H9 (cell line): ENCODE measurements around the gene CBX5. TPM values are rescaled to one million over a fixed set of nuclear protein-coding genes. Genes with fewer than 3 reads are reported as not detected.
A peak's percentile ranks its signal among the peaks of the same experiment; 100 is the strongest.

Experiments
- DNase-seq: peaks from one replicate; pipeline ENCODE4 v3.0.0-alpha.2; 2017
- H2AFZ ChIP-seq: one replicate; pipeline ENCODE4 v1.6.1; 2013; ENCODE audit warnings: mild to moderate bottlenecking, low read length, control low read depth, moderate library complexity
- H2AK5ac ChIP-seq: 2 replicates; pipeline ENCODE4 v1.6.1; 2013; ENCODE audit warnings: low read length, control low read depth, mixed read lengths; ENCODE audit not compliant: insufficient read length
- H2BK120ac ChIP-seq: one replicate; pipeline ENCODE4 v1.6.1; 2013; ENCODE audit warnings: low read depth, mild to moderate bottlenecking, low read length, control low read depth, inconsistent platforms; ENCODE audit not compliant: poor library complexity, severe bottlenecking
- H2BK12ac ChIP-seq: 2 replicates; pipeline ENCODE4 v1.6.1; 2013; ENCODE audit warnings: low read length, control low read depth, mixed read lengths, low read depth; ENCODE audit not compliant: insufficient read length
- H2BK15ac ChIP-seq: 2 replicates; pipeline ENCODE4 v1.6.1; 2013; ENCODE audit warnings: low read depth, low read length, control low read depth
- H2BK20ac ChIP-seq: one replicate; pipeline ENCODE4 v1.6.1; 2013; ENCODE audit warnings: low read depth, mild to moderate bottlenecking, low read length, control low read depth, inconsistent platforms; ENCODE audit not compliant: poor library complexity, severe bottlenecking
- H2BK5ac ChIP-seq: 2 replicates; pipeline ENCODE4 v1.6.1; 2013; ENCODE audit warnings: low read length, control low read depth, mixed read lengths; ENCODE audit not compliant: insufficient read length
- H3K14ac ChIP-seq: 2 replicates; pipeline ENCODE4 v1.6.1; 2013; ENCODE audit warnings: low read length, control low read depth; ENCODE audit not compliant: insufficient read depth
- H3K18ac ChIP-seq: 2 replicates; pipeline ENCODE4 v1.6.1; 2013; ENCODE audit warnings: low read depth, mild to moderate bottlenecking, mixed read lengths, low read length, control low read depth; ENCODE audit not compliant: insufficient read length
- H3K23ac ChIP-seq: 2 replicates; pipeline ENCODE4 v1.6.1; 2013; ENCODE audit warnings: low read length, control low read depth, mixed read lengths, low read depth; ENCODE audit not compliant: insufficient read length
- H3K23me2 ChIP-seq: 2 replicates; pipeline ENCODE4 v1.6.1; 2013; ENCODE audit warnings: low read depth, mild to moderate bottlenecking, mixed read lengths, low read length, control low read depth; ENCODE audit not compliant: insufficient read length, poor library complexity, severe bottlenecking
- H3K27ac ChIP-seq: 2 replicates; pipeline ENCODE4 v1.5.1; 2013; ENCODE audit warnings: low read length, control low read depth, mixed read lengths, low read depth; ENCODE audit not compliant: insufficient read length
- H3K27me3 ChIP-seq: 2 replicates; pipeline ENCODE4 v1.6.1; 2013; ENCODE audit warnings: low read length, control low read depth, inconsistent platforms; ENCODE audit not compliant: insufficient read depth
- H3K4ac ChIP-seq: 2 replicates; pipeline ENCODE4 v1.6.1; 2013; ENCODE audit warnings: low read depth, mild to moderate bottlenecking, control low read depth, inconsistent platforms, low read length, moderate library complexity
- H3K4me1 ChIP-seq: 2 replicates; pipeline ENCODE4 v1.6.1; 2013; ENCODE audit warnings: low read length, control low read depth, inconsistent platforms; ENCODE audit not compliant: insufficient read depth
- H3K4me2 ChIP-seq: 2 replicates; pipeline ENCODE4 v1.6.1; 2013; ENCODE audit warnings: low read length, control low read depth, mixed read lengths; ENCODE audit not compliant: insufficient read length, insufficient read depth
- H3K56ac ChIP-seq: 2 replicates; pipeline ENCODE4 v1.6.1; 2013; ENCODE audit warnings: low read depth, mild to moderate bottlenecking, mixed read lengths, low read length, control low read depth; ENCODE audit not compliant: insufficient read length
- H3K79me1 ChIP-seq: 2 replicates; pipeline ENCODE4 v1.6.1; 2013; ENCODE audit warnings: low read depth, mild to moderate bottlenecking, moderate library complexity, low read length, control low read depth, inconsistent platforms; ENCODE audit not compliant: insufficient read depth, poor library complexity, severe bottlenecking
- H3K79me2 ChIP-seq: 2 replicates; pipeline ENCODE4 v1.6.1; 2013; ENCODE audit warnings: low read length, control low read depth, inconsistent platforms; ENCODE audit not compliant: insufficient read depth
- H3K9ac ChIP-seq: 2 replicates; pipeline ENCODE4 v1.6.1; 2013; ENCODE audit warnings: low read length, control low read depth, mixed read lengths; ENCODE audit not compliant: insufficient read length; ENCODE audit errors: extremely low read depth
- H3K9me3 ChIP-seq: one replicate; pipeline ENCODE4 v1.6.1; 2013; ENCODE audit warnings: low read depth, low read length, inconsistent platforms; ENCODE audit not compliant: control insufficient read depth
- H3T11ph ChIP-seq: one replicate; pipeline ENCODE4 v1.6.1; 2013; ENCODE audit warnings: mild to moderate bottlenecking, low read length, control low read depth, inconsistent platforms
- H4K20me1 ChIP-seq: one replicate; pipeline ENCODE4 v1.6.1; 2013; ENCODE audit not compliant: control insufficient read depth, insufficient read length, insufficient read depth
- H4K5ac ChIP-seq: 2 replicates; pipeline ENCODE4 v1.6.1; 2013; ENCODE audit warnings: low read depth, mild to moderate bottlenecking, mixed read lengths, low read length, control low read depth; ENCODE audit not compliant: insufficient read length
- H4K8ac ChIP-seq: replicated peaks from 2 replicates; pipeline ENCODE4 v1.6.1; 2013; ENCODE audit warnings: low read length, control low read depth, mixed read lengths, low read depth; ENCODE audit not compliant: insufficient read length
- H4K91ac ChIP-seq: 2 replicates; pipeline ENCODE4 v1.6.1; 2013; ENCODE audit warnings: low read depth, mild to moderate bottlenecking, moderate library complexity, mixed read lengths, low read length, control low read depth; ENCODE audit not compliant: insufficient read length
- H3K27ac Mint-ChIP-seq, 3 experiments: 2 replicates in 2 of 3; 3 replicates in 1 of 3; pipeline ENCODE4 v1.8.0; 2020 to 2021; ENCODE audit warnings: mixed read lengths in 3 of 3, mild to moderate bottlenecking in 1 of 3, moderate library complexity in 1 of 3
- H3K27me3 Mint-ChIP-seq: 2 replicates; pipeline ENCODE4 v1.8.0; 2021; ENCODE audit warnings: low read depth, mild to moderate bottlenecking, moderate library complexity, mixed read lengths
- H3K36me3 Mint-ChIP-seq, 3 experiments: 2 replicates in 2 of 3; 3 replicates in 1 of 3; pipeline ENCODE4 v1.8.0; 2020 to 2021; ENCODE audit warnings: low read depth in 3 of 3, mixed read lengths in 3 of 3; ENCODE audit not compliant: insufficient read depth in 1 of 3
- H3K4me1 Mint-ChIP-seq, 2 experiments: 2 replicates each; pipeline ENCODE4 v1.8.0; 2020; ENCODE audit warnings: mixed read lengths in 2 of 2
- H3K4me3 Mint-ChIP-seq, 2 experiments: 2 replicates in 1 of 2; 3 replicates in 1 of 2; pipeline ENCODE4 v1.8.0; 2020 to 2021; ENCODE audit warnings: mild to moderate bottlenecking in 2 of 2, mixed read lengths in 2 of 2, moderate library complexity in 1 of 2
- H3K9me3 Mint-ChIP-seq, 2 experiments: 2 replicates in 1 of 2; 3 replicates in 1 of 2; pipeline ENCODE4 v1.8.0; 2020; ENCODE audit warnings: mild to moderate bottlenecking in 2 of 2, mixed read lengths in 2 of 2, moderate library complexity in 1 of 2
- CTCF ChIP-seq: fragments of 200-600 bp; sonication (generic); conservative IDR thresholded peaks from 3 replicates; pipeline ENCODE4 v1.8.0; 2021; ENCODE audit warnings: antibody characterized with exemption, mild to moderate bottlenecking
- WGBS: extraction: QIAGEN DNeasy Blood & Tissue Kit; methylation state at CpG from one replicate; pipeline ENCODE4 v1.1.7; 2013; ENCODE audit warnings: missing lambda C conversion rate, low lambda C conversion rate, mixed read lengths; ENCODE audit not compliant: insufficient read length; ENCODE audit errors: extremely low coverage; 5-methylcytosine and 5-hydroxymethylcytosine counted together
- total RNA-seq: library from RNA; stranded (reverse); gene quantifications from 2 replicates; pipeline ENCODE4 v1.2.1, GENCODE V29; 2021

Gene CBX5
- total RNA-seq, 1 experiment from 2014 or later: 206 TPM

GRCh38 chr12:54227376-54227775, 52.5 kb downstream of the CBX5 start:
- H4K91ac ChIP-seq: no peak overlapping the region
- H3K23me2 ChIP-seq: no peaks in the 10 kb centered on the region
- no peaks in the 10 kb centered on the region for H4K20me1 ChIP-seq
- no peak for DNase-seq
- H3K18ac ChIP-seq: no peak overlapping the region
- no peak overlapping the region for H2BK120ac ChIP-seq
- no peak overlapping the region for H3K4ac ChIP-seq
- no peaks in the 10 kb centered on the region for H3K79me1 ChIP-seq
- H3K9ac ChIP-seq: no peak overlapping the region
- H2AFZ ChIP-seq: no peak overlapping the region
- H3K27ac Mint-ChIP-seq: peak overlapping the region in 1 of 3 experiments; percentile 83; a peak in 2 of 7 replicates
- H3K4me1 Mint-ChIP-seq: peaks cover 23 to 31% of the 10 kb centered on the region in 2 experiments
- no peak overlapping the region; the same call in 1 of the 2 replicates for H3K14ac ChIP-seq
- H2BK20ac ChIP-seq: no peak overlapping the region
- H3K4me2 ChIP-seq: no peak overlapping the region
- H2BK5ac ChIP-seq: no peak overlapping the region
- H3K9me3 Mint-ChIP-seq: no peaks in the 10 kb centered on the region
- H4K5ac ChIP-seq: no peak overlapping the region
- no CpG with 5 or more reads among the region's 4 CpGs for WGBS
- no peak overlapping the region for H2BK12ac ChIP-seq
- TF ChIP-seq CTCF: no peak
- H2BK15ac ChIP-seq: no peak overlapping the region
- H3K27ac ChIP-seq: no peak overlapping the region
- no peak overlapping the region for H2AK5ac ChIP-seq
- no peak overlapping the region for H3K4me3 Mint-ChIP-seq
- H4K8ac ChIP-seq: no peak overlapping the region
- no peak overlapping the region for H3K56ac ChIP-seq
- H3K79me2 ChIP-seq: no peaks in the 10 kb centered on the region
- H3K27me3 Mint-ChIP-seq: no peaks in the 10 kb centered on the region
- no peak overlapping the region for H3T11ph ChIP-seq
- H3K23ac ChIP-seq: no peak overlapping the region
- peaks cover 0 to 2% (median 0%) of the 10 kb centered on the region in 3 experiments; a peak in 3 of 7 replicates for H3K36me3 Mint-ChIP-seq
- no peaks in the 10 kb centered on the region for H3K27me3 ChIP-seq
- H3K4me1 ChIP-seq: no peaks in the 10 kb centered on the region; the same call in 1 of the 2 replicates
- no peaks in the 10 kb centered on the region for H3K9me3 ChIP-seq
